Right lobe of liver (tissue), 6 donors: Measurements from ENCODE around the gene PAFAH1B2. TPM values are rescaled to one million over a fixed set of nuclear protein-coding genes. Genes with fewer than 3 reads are reported as not detected.

Experiments used
- ATAC-seq, 4 donors: fragments of 200-7000 bp; cut with Tn5 transposase; one replicate each; pipeline ENCODE4 v1.9.1; 2020; ENCODE audit warnings: mild to moderate bottlenecking in 4 of 4, moderate library complexity in 4 of 4
- DNase-seq, 3 donors: peaks; one replicate each; pipeline ENCODE4 v3.0.0-alpha.2; 2020
- H3K27ac ChIP-seq, 3 donors: fragments of 200-600 bp; one replicate each; pipeline ENCODE4 v1.8.0; 2022
- H3K27me3 ChIP-seq, 2 donors: fragments of 200-600 bp; one replicate each; pipeline ENCODE4 v1.8.0; 2022
- H3K36me3 ChIP-seq, 4 donors: fragments of 200-600 bp; sonication (generic) in 1 of 4; one replicate each; pipeline versions ENCODE4 v1.5.1 to v1.8.0; 2017 to 2022; ENCODE audit warnings: control low read depth in 1 of 4
- H3K4me1 ChIP-seq, 4 donors: fragments of 200-600 bp; sonication (generic) in 1 of 4; one replicate each; pipeline versions ENCODE4 v1.5.1 to v1.8.0; 2017 to 2022; ENCODE audit warnings: control low read depth in 1 of 4
- H3K4me3 ChIP-seq, 3 donors: fragments of 200-600 bp; one replicate each; pipeline ENCODE4 v1.8.0; 2022
- H3K9me3 ChIP-seq, 4 donors: fragments of 200-600 bp; sonication (generic) in 1 of 4; one replicate each; pipeline versions ENCODE4 v1.5.1 to v1.8.0; 2017 to 2022; ENCODE audit warnings: control low read depth in 1 of 4
- POLR2A ChIP-seq: fragments of 450-650 bp; IDR thresholded peaks from one replicate; pipeline ENCODE4 v1.6.1; 2017; ENCODE audit warnings: antibody characterized with exemption, mild to moderate bottlenecking
- WGBS: methylation state at CpG from one replicate; pipeline ENCODE4 v1.1.6; 2018; ENCODE audit warnings: low coverage, low lambda C conversion rate; ENCODE audit not compliant: insufficient coverage; ENCODE audit errors: missing lambda C conversion rate; 5-methylcytosine and 5-hydroxymethylcytosine counted together
- intact Hi-C, 2 donors: fragments of 100-400 bp; cut with DNase I; formaldehyde crosslinking; loops; one replicate each; pipeline versions ENCODE4 v1.11.2 to v1.14.1; 2022
- total RNA-seq, 6 experiments: library from RNA; depleted of rRNA in 2 of 6; stranded (reverse); fragments of >200 nt in 2 of 6; fragmentation: NEBNext Ultra II Directional in 3 of 6; extraction: Animal tissue kit (Norgen Biotek cat#: 25700) in 3 of 6; gene quantifications; one replicate each; pipeline versions ENCODE4 v1.1.0 to v1.2.4, GENCODE V29; 2016 to 2023
- TF ChIP-seq, protein P1 (sequence below), 4 donors: fragments of 200-600 bp in 3 of 4; fragments of 450-650 bp in 1 of 4; IDR thresholded peaks; one replicate each; pipeline versions ENCODE4 v1.5.1 to v1.8.0; 2016 to 2022; ENCODE audit warnings: antibody characterized with exemption in 4 of 4, mild to moderate bottlenecking in 2 of 4
- donor health status: DM: no; HTN: yes; CAD: no.
- donor health status: DM: no; HTN: no; CAD: no.
- donor health status: DM: no; HTN: no; CAD: no.
- donor health status: DM: no; HTN: yes; CAD: no.
- donor health status: DM: no; HTN: yes; CAD: no.

PAFAH1B2 gene
- total RNA-seq, 6 experiments from 2014 or later, result 22.2 to 39.1 (median 29.3) TPM

- WGBS, result no CpG with 5 or more reads among the region's 19 CpGs
- Histone ChIP-seq H3K27ac (no peak overlapping the region), H3K4me1 (no peaks in the 10 kb centered on the region), H3K9me3 (no peaks in the 10 kb centered on the region), H3K36me3 (peaks cover 0 to 42% (median 14%) of the 10 kb centered on the region in 4 donors), H3K27me3 (no peaks in the 10 kb centered on the region), H3K4me3 (no peak overlapping the region)
- peak in 2 of 3 donors; percentile 16 to 35 for DNase-seq
- intact Hi-C loops, result no loop called here
- ATAC-seq, result no peak
- TF ChIP-seq, protein P1, sequence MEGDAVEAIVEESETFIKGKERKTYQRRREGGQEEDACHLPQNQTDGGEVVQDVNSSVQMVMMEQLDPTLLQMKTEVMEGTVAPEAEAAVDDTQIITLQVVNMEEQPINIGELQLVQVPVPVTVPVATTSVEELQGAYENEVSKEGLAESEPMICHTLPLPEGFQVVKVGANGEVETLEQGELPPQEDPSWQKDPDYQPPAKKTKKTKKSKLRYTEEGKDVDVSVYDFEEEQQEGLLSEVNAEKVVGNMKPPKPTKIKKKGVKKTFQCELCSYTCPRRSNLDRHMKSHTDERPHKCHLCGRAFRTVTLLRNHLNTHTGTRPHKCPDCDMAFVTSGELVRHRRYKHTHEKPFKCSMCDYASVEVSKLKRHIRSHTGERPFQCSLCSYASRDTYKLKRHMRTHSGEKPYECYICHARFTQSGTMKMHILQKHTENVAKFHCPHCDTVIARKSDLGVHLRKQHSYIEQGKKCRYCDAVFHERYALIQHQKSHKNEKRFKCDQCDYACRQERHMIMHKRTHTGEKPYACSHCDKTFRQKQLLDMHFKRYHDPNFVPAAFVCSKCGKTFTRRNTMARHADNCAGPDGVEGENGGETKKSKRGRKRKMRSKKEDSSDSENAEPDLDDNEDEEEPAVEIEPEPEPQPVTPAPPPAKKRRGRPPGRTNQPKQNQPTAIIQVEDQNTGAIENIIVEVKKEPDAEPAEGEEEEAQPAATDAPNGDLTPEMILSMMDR (IDR thresholded peaks at IDR 0.05), result no peak
- TF ChIP-seq POLR2A, result no peak
Observed at GRCh38 chr11:117195761-117196160, 51.7 kb downstream of the PAFAH1B2 start.

DNA sequence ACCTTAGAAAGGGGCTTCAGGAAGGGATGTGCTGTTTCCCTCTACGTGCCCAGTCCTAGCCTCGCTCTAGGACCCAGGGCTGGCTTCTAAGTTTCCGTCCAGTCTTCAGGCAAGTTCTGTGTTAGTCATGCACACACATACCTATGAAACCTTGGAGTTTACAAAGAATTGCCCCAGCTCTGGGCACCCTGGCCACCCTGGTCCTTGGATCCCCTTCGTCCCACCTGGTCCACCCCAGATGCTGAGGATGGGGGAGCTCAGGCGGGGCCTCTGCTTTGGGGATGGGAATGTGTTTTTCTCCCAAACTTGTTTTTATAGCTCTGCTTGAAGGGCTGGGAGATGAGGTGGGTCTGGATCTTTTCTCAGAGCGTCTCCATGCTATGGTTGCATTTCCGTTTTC is 52.9 kb downstream of the PAFAH1B2 start:
- Histone ChIP-seq H3K4me3 (no peak overlapping the region), H3K36me3 (peaks cover 0 to 33% (median 8%) of the 10 kb centered on the region in 4 donors), H3K9me3 (no peaks in the 10 kb centered on the region), H3K27ac (no peak overlapping the region), H3K4me1 (no peaks in the 10 kb centered on the region), H3K27me3 (no peaks in the 10 kb centered on the region)
- ATAC-seq, result no peak
- DNase-seq, result peak in 1 of 3 donors; percentile 43
- intact Hi-C loops, result no loop called here
- TF ChIP-seq, protein P1 (IDR thresholded peaks at IDR 0.05), result no peak
- no peak for TF ChIP-seq POLR2A
- 81% methylated on average over 4 of the region's 7 CpGs for WGBS

GRCh38 chr11:117197516-117198456 is 53.7 kb downstream of the PAFAH1B2 start:
- H3K27ac ChIP-seq, result peak overlapping the region; percentile 43 to 51 (median 48)
- no peaks in the 10 kb centered on the region for H3K27me3 ChIP-seq
- intact Hi-C loops, result no loop called here
- TF ChIP-seq, protein P1 (IDR thresholded peaks at IDR 0.05), result peak in 3 of 4 donors; percentile 22 to 34 (median 31)
- no peak for TF ChIP-seq POLR2A
- DNase-seq (peak in 1 of 3 donors; percentile 55), ATAC-seq (peak in 1 of 4 donors; percentile 3)
- H3K36me3 ChIP-seq, result peaks cover 0 to 26% (median 3%) of the 10 kb centered on the region in 4 donors
- no peaks in the 10 kb centered on the region for H3K9me3 ChIP-seq
- 63% methylated on average over 9 of the region's 17 CpGs for WGBS
- H3K4me1 ChIP-seq, result no peaks in the 10 kb centered on the region
- H3K4me3 ChIP-seq, result no peak overlapping the region

GRCh38 chr11:117198613-117199012 is 54.5 kb downstream of the PAFAH1B2 start:
- no peak for TF ChIP-seq POLR2A
- TF ChIP-seq, protein P1 (IDR thresholded peaks at IDR 0.05), result no peak
- ATAC-seq (no peak), DNase-seq (no peak)
- Histone ChIP-seq H3K9me3 (no peaks in the 10 kb centered on the region), H3K4me1 (no peaks in the 10 kb centered on the region), H3K27me3 (no peaks in the 10 kb centered on the region), H3K27ac (peak overlapping the region; percentile 43 to 51 (median 48)), H3K36me3 (peaks cover 0 to 18% (median 3%) of the 10 kb centered on the region in 4 donors), H3K4me3 (no peak overlapping the region)
- WGBS, result 61% methylated on average over 3 of the region's 4 CpGs
- intact Hi-C loops, result no loop called here
